Lower leg skin (tissue), 3 donors: ENCODE measurements around the gene ZC3H7B.

Experiments used
- CTCF ChIP-seq, 3 donors: fragments of 450-650 bp; IDR thresholded peaks; one replicate each; pipeline ENCODE4 v1.5.1; 2016; ENCODE audit warnings: antibody characterized with exemption in 3 of 3, mild to moderate bottlenecking in 3 of 3, moderate library complexity in 2 of 3
- POLR2A ChIP-seq, 2 donors: fragments of 450-650 bp; IDR thresholded peaks; one replicate each; pipeline ENCODE4 v1.6.1; 2016 to 2017; ENCODE audit warnings: antibody characterized with exemption in 2 of 2, mild to moderate bottlenecking in 1 of 2, moderate library complexity in 1 of 2

GRCh38 chr22:41288245-41288946, 12.9 kb upstream of the ZC3H7B start:
- no peak for TF ChIP-seq CTCF (IDR thresholded peaks at IDR 0.05)
- no peak for TF ChIP-seq POLR2A (IDR thresholded peaks at IDR 0.05)
